Measurements from ENCODE around the gene KRTAP4-1. TPM values are rescaled to one million over a fixed set of nuclear protein-coding genes. Genes with fewer than 3 reads are reported as not detected.

The KRTAP4-1 gene
- polyA plus RNA-seq, 1 donor (not counting 4 experiments of a cell fraction or from before 2014, with no cell fraction given), result not detected

- H3K9me3 ChIP-seq (ENCODE audit: control insufficient read depth, low read depth, low read length), result no peaks in the 10 kb centered on the region
- dilution Hi-C loops (cut with MboI; ENCODE audit: extremely low pct_ligation_motif_present, low sequenced_read_pairs), result no loop called here
- H3K36me3 ChIP-seq (ENCODE audit: control insufficient read depth in 2 of 2, extremely low read depth in 1 of 2, insufficient read depth in 2 of 2, low read length in 2 of 2), result no peaks in the 10 kb centered on the region
- no peak for DNase-seq (ENCODE audit: low read depth, low spot score)
- H3K9ac ChIP-seq (ENCODE audit: control insufficient read depth, extremely low read depth, insufficient read depth, low read length), result no peak overlapping the region
- TF ChIP-seq CTCF (optimal IDR thresholded peaks at IDR 0.05 in 1 of 3, IDR thresholded peaks at IDR 0.05 in 1 of 3, conservative IDR thresholded peaks at IDR 0.05 in 1 of 3; ENCODE audit: extremely low read depth in 1 of 3, insufficient read depth in 2 of 3, low read length in 3 of 3) (no peak), EZH2 (IDR thresholded peaks at IDR 0.05; ENCODE audit: low read length) (no peak)
- H3K4me3 ChIP-seq (ENCODE audit: control insufficient read depth in 2 of 3, extremely low read depth in 1 of 3, insufficient read depth in 2 of 3, low read depth in 1 of 3, low read length in 3 of 3), result no peak overlapping the region
- no peaks in the 10 kb centered on the region for H4K20me1 ChIP-seq (ENCODE audit: control insufficient read depth, extremely low read depth, insufficient read depth, low read length)
- H3K79me2 ChIP-seq (ENCODE audit: control insufficient read depth, insufficient read depth, low read length), result no peaks in the 10 kb centered on the region
- no peaks in the 10 kb centered on the region for H3K27me3 ChIP-seq (ENCODE audit: control insufficient read depth, extremely low read depth, insufficient read depth, low read length)
- H3K4me2 ChIP-seq (ENCODE audit: control insufficient read depth, extremely low read depth, insufficient read depth, low read depth, low read length), result no peak overlapping the region
- H3K9me1 ChIP-seq (ENCODE audit: control insufficient read depth, extremely low read depth, insufficient read depth, low read length), result no peaks in the 10 kb centered on the region
- no peak for FAIRE-seq
- H3K4me1 ChIP-seq (ENCODE audit: control insufficient read depth, extremely low read depth, insufficient read depth, low read length), result no peaks in the 10 kb centered on the region
- no peak overlapping the region for H3K27ac ChIP-seq (ENCODE audit: control insufficient read depth, insufficient read depth, low read length)
- H2AFZ ChIP-seq (ENCODE audit: control insufficient read depth, low read length), result no peak overlapping the region
Observed at GRCh38 chr17:41171886-41172285, 12.8 kb downstream of the KRTAP4-1 start.

GRCh38 chr17:41168121-41168520 is 16.6 kb downstream of the KRTAP4-1 start, which contains the start of gene KRTAP4-3:
Gene KRTAP4-3, minus strand, starts transcription at chr17:41168221. Its CDS starts 49 bp downstream, at chr17:41168172.
- Histone ChIP-seq H3K9me3 (ENCODE audit: control insufficient read depth, low read depth, low read length) (no peaks in the 10 kb centered on the region), H3K79me2 (ENCODE audit: control insufficient read depth, insufficient read depth, low read length) (no peaks in the 10 kb centered on the region), H3K4me3 (ENCODE audit: control insufficient read depth in 2 of 3, extremely low read depth in 1 of 3, insufficient read depth in 2 of 3, low read depth in 1 of 3, low read length in 3 of 3) (no peak within 1 kb of the TSS), H3K36me3 (ENCODE audit: control insufficient read depth in 2 of 2, extremely low read depth in 1 of 2, insufficient read depth in 2 of 2, low read length in 2 of 2) (no peaks in the 10 kb centered on the region), H3K9ac (ENCODE audit: control insufficient read depth, extremely low read depth, insufficient read depth, low read length) (no peak within 1 kb of the TSS), H2AFZ (ENCODE audit: control insufficient read depth, low read length) (no peak within 1 kb of the TSS), H4K20me1 (ENCODE audit: control insufficient read depth, extremely low read depth, insufficient read depth, low read length) (no peaks in the 10 kb centered on the region), H3K9me1 (ENCODE audit: control insufficient read depth, extremely low read depth, insufficient read depth, low read length) (no peaks in the 10 kb centered on the region), H3K27me3 (ENCODE audit: control insufficient read depth, extremely low read depth, insufficient read depth, low read length) (no peaks in the 10 kb centered on the region), H3K4me1 (ENCODE audit: control insufficient read depth, extremely low read depth, insufficient read depth, low read length) (no peaks in the 10 kb centered on the region), H3K27ac (ENCODE audit: control insufficient read depth, insufficient read depth, low read length) (no peak within 1 kb of the TSS), H3K4me2 (ENCODE audit: control insufficient read depth, extremely low read depth, insufficient read depth, low read depth, low read length) (no peak within 1 kb of the TSS)
- TF ChIP-seq EZH2 (IDR thresholded peaks at IDR 0.05; ENCODE audit: low read length), result no peak
- TF ChIP-seq CTCF (optimal IDR thresholded peaks at IDR 0.05 in 1 of 3, IDR thresholded peaks at IDR 0.05 in 1 of 3, conservative IDR thresholded peaks at IDR 0.05 in 1 of 3; ENCODE audit: extremely low read depth in 1 of 3, insufficient read depth in 2 of 3, low read length in 3 of 3), result no peak
- no peak for FAIRE-seq
- DNase-seq (ENCODE audit: low read depth, low spot score), result no peak
- dilution Hi-C loops (cut with MboI; ENCODE audit: extremely low pct_ligation_motif_present, low sequenced_read_pairs), result no loop called here

Data from keratinocyte (primary cell).